ENCODE measurements around the gene IL12A. TPM values are rescaled to one million over a fixed set of nuclear protein-coding genes. Genes with fewer than 3 reads are reported as not detected.

IL12A gene
- polyA plus RNA-seq, 1 donor (not counting 4 experiments of a cell fraction or from before 2014, with no cell fraction given): 0.54 TPM

- Histone ChIP-seq H3K4me3 (ENCODE audit: control insufficient read depth in 2 of 3, extremely low read depth in 1 of 3, insufficient read depth in 2 of 3, low read depth in 1 of 3, low read length in 3 of 3) (no peak overlapping the region), H3K9me1 (ENCODE audit: control insufficient read depth, extremely low read depth, insufficient read depth, low read length) (no peaks in the 10 kb centered on the region), H2AFZ (ENCODE audit: control insufficient read depth, low read length) (no peak overlapping the region), H3K36me3 (ENCODE audit: control insufficient read depth in 2 of 2, extremely low read depth in 1 of 2, insufficient read depth in 2 of 2, low read length in 2 of 2) (no peaks in the 10 kb centered on the region), H4K20me1 (ENCODE audit: control insufficient read depth, extremely low read depth, insufficient read depth, low read length) (no peaks in the 10 kb centered on the region), H3K9ac (ENCODE audit: control insufficient read depth, extremely low read depth, insufficient read depth, low read length) (no peak overlapping the region), H3K27me3 (ENCODE audit: control insufficient read depth, extremely low read depth, insufficient read depth, low read length) (no peaks in the 10 kb centered on the region), H3K79me2 (ENCODE audit: control insufficient read depth, insufficient read depth, low read length) (no peaks in the 10 kb centered on the region), H3K9me3 (ENCODE audit: control insufficient read depth, low read depth, low read length) (no peaks in the 10 kb centered on the region), H3K4me1 (ENCODE audit: control insufficient read depth, extremely low read depth, insufficient read depth, low read length) (no peaks in the 10 kb centered on the region), H3K27ac (ENCODE audit: control insufficient read depth, insufficient read depth, low read length) (no peak overlapping the region), H3K4me2 (ENCODE audit: control insufficient read depth, extremely low read depth, insufficient read depth, low read depth, low read length) (no peak overlapping the region)
- FAIRE-seq (no peak), DNase-seq (ENCODE audit: low read depth, low spot score) (no peak)
- dilution Hi-C loops (cut with MboI; ENCODE audit: extremely low pct_ligation_motif_present, low sequenced_read_pairs): loop anchor here (5.0 kb wide), 1 partner anchor 37 kb away; no protein-coding TSS in a partner anchor
- TF ChIP-seq EZH2 (IDR thresholded peaks at IDR 0.05; ENCODE audit: low read length) (no peak), CTCF (optimal IDR thresholded peaks at IDR 0.05 in 1 of 3, IDR thresholded peaks at IDR 0.05 in 1 of 3, conservative IDR thresholded peaks at IDR 0.05 in 1 of 3; ENCODE audit: extremely low read depth in 1 of 3, insufficient read depth in 2 of 3, low read length in 3 of 3) (no peak)
Measured at GRCh38 chr3:159994182-159994581, 5.5 kb downstream of the IL12A start.

GRCh38 chr3:159995091-159995490 is 6.5 kb downstream of the IL12A start:
- H3K27me3 ChIP-seq (ENCODE audit: control insufficient read depth, extremely low read depth, insufficient read depth, low read length): no peaks in the 10 kb centered on the region
- no peak overlapping the region for H3K9ac ChIP-seq (ENCODE audit: control insufficient read depth, extremely low read depth, insufficient read depth, low read length)
- no peaks in the 10 kb centered on the region for H3K9me1 ChIP-seq (ENCODE audit: control insufficient read depth, extremely low read depth, insufficient read depth, low read length)
- H3K79me2 ChIP-seq (ENCODE audit: control insufficient read depth, insufficient read depth, low read length): no peaks in the 10 kb centered on the region
- DNase-seq (ENCODE audit: low read depth, low spot score): no peak
- dilution Hi-C loops (cut with MboI; ENCODE audit: extremely low pct_ligation_motif_present, low sequenced_read_pairs): no loop called here
- no peaks in the 10 kb centered on the region for H3K4me1 ChIP-seq (ENCODE audit: control insufficient read depth, extremely low read depth, insufficient read depth, low read length)
- no peaks in the 10 kb centered on the region for H3K36me3 ChIP-seq (ENCODE audit: control insufficient read depth in 2 of 2, extremely low read depth in 1 of 2, insufficient read depth in 2 of 2, low read length in 2 of 2)
- H2AFZ ChIP-seq (ENCODE audit: control insufficient read depth, low read length): no peak overlapping the region
- no peaks in the 10 kb centered on the region for H3K9me3 ChIP-seq (ENCODE audit: control insufficient read depth, low read depth, low read length)
- H3K27ac ChIP-seq (ENCODE audit: control insufficient read depth, insufficient read depth, low read length): no peak overlapping the region
- no peak for FAIRE-seq
- TF ChIP-seq CTCF (optimal IDR thresholded peaks at IDR 0.05 in 1 of 3, IDR thresholded peaks at IDR 0.05 in 1 of 3, conservative IDR thresholded peaks at IDR 0.05 in 1 of 3; ENCODE audit: extremely low read depth in 1 of 3, insufficient read depth in 2 of 3, low read length in 3 of 3): no peak
- TF ChIP-seq EZH2 (IDR thresholded peaks at IDR 0.05; ENCODE audit: low read length): no peak
- H3K4me3 ChIP-seq (ENCODE audit: control insufficient read depth in 2 of 3, extremely low read depth in 1 of 3, insufficient read depth in 2 of 3, low read depth in 1 of 3, low read length in 3 of 3): no peak overlapping the region
- H4K20me1 ChIP-seq (ENCODE audit: control insufficient read depth, extremely low read depth, insufficient read depth, low read length): no peaks in the 10 kb centered on the region
- H3K4me2 ChIP-seq (ENCODE audit: control insufficient read depth, extremely low read depth, insufficient read depth, low read depth, low read length): no peak overlapping the region
